PC-3 (cell line): ENCODE measurements around the gene SPACA5. TPM values are rescaled to one million over a fixed set of nuclear protein-coding genes. Genes with fewer than 3 reads are reported as not detected.

Experiments used
- ATAC-seq: fragments of 200-7000 bp; cut with Tn5 transposase; 2 replicates; pipeline ENCODE4 v1.9.1; 2020; ENCODE audit warnings: mild to moderate bottlenecking, moderate library complexity
- BruUV-seq: library from RNA; stranded (reverse); fragments of 400-500 nt; replicated peaks from 2 replicates; lab custom pipeline; 2021; lab: Mats Ljungman, UMichigan
- CTCF ChIA-PET: fragments of 300-600 bp; sonication (Branson Sonifier 250); formaldehyde crosslinking; loops from one replicate; lab custom pipeline; 2022; ENCODE audit warnings: antibody characterized with exemption; lab: Charles Lee
- POLR2A ChIA-PET: fragments of 300-600 bp; sonication (Branson Sonifier 250); formaldehyde crosslinking; loops from one replicate; lab custom pipeline; 2022; ENCODE audit warnings: antibody characterized with exemption; ENCODE audit not compliant: unreplicated experiment; lab: Charles Lee
- DNase-seq: peaks from one replicate; pipeline ENCODE4 v3.0.0-alpha.2; 2015
- H2AFZ ChIP-seq: fragments of 300-600 bp; sonication (generic); 2 replicates; pipeline ENCODE4 v1.6.0; 2016; ENCODE audit warnings: antibody characterized with exemption, low read length
- H3F3A ChIP-seq: fragments of 300-600 bp; sonication (generic); one replicate; pipeline ENCODE4 v1.6.0; 2017; ENCODE audit warnings: antibody characterized with exemption, low read length, control low read depth, mild to moderate bottlenecking; ENCODE audit not compliant: unreplicated experiment
- H3K27ac ChIP-seq: fragments of 300-600 bp; sonication (generic); 2 replicates; pipeline ENCODE4 v1.5.1; 2016; ENCODE audit warnings: mild to moderate bottlenecking, low read length
- H3K27me3 ChIP-seq: fragments of 300-600 bp; sonication (generic); 2 replicates; pipeline ENCODE4 v1.6.1; 2016; ENCODE audit warnings: low read length, mixed read lengths
- H3K36me3 ChIP-seq: fragments of 300-600 bp; sonication (generic); 2 replicates; pipeline ENCODE4 v1.6.1; 2016; ENCODE audit warnings: low read depth, mixed run types, low read length, mixed read lengths
- H3K4me1 ChIP-seq: fragments of 300-600 bp; sonication (generic); 2 replicates; pipeline ENCODE4 v1.5.1; 2016; ENCODE audit warnings: low read length; ENCODE audit not compliant: insufficient read depth
- H3K4me2 ChIP-seq: fragments of 300-600 bp; sonication (generic); 2 replicates; pipeline ENCODE4 v1.6.0; 2016; ENCODE audit warnings: low read length
- H3K4me3 ChIP-seq: fragments of 300-600 bp; sonication (generic); 2 replicates; pipeline ENCODE4 v1.5.1; 2016; ENCODE audit warnings: mild to moderate bottlenecking, low read length, mixed read lengths
- H3K79me2 ChIP-seq: fragments of 300-600 bp; sonication (generic); 2 replicates; pipeline ENCODE4 v1.6.1; 2017; ENCODE audit warnings: low read length, mixed read lengths
- H3K9ac ChIP-seq: fragments of 300-600 bp; sonication (generic); 2 replicates; pipeline ENCODE4 v1.6.0; 2016; ENCODE audit warnings: mild to moderate bottlenecking, low read length
- H3K9me2 ChIP-seq: fragments of 300-600 bp; sonication (generic); replicated peaks from 2 replicates; pipeline ENCODE4 v1.6.1; 2016; ENCODE audit warnings: mixed run types, low read length, mixed read lengths
- H3K9me3 ChIP-seq: fragments of 300-600 bp; sonication (generic); 2 replicates; pipeline ENCODE4 v1.6.1; 2016; ENCODE audit warnings: low read length, mixed read lengths
- H4K20me1 ChIP-seq: fragments of 300-600 bp; sonication (generic); 2 replicates; pipeline ENCODE4 v1.6.1; 2016; ENCODE audit warnings: low read length, mixed read lengths
- CTCF ChIP-seq: fragments of 300-600 bp; sonication (generic); conservative IDR thresholded peaks from 2 replicates; pipeline ENCODE4 v1.5.1; 2017; ENCODE audit warnings: antibody characterized with exemption, low read depth, mild to moderate bottlenecking, low read length
- EZH2 ChIP-seq: fragments of 300-600 bp; sonication (generic); IDR thresholded peaks from one replicate; pipeline ENCODE4 v1.6.1; 2017; ENCODE audit warnings: antibody characterized with exemption, mild to moderate bottlenecking, low read length; ENCODE audit not compliant: unreplicated experiment
- EZH2phosphoT487 ChIP-seq: fragments of 300-600 bp; sonication (generic); IDR thresholded peaks from 2 replicates; pipeline ENCODE4 v1.6.1; 2018; ENCODE audit warnings: mild to moderate bottlenecking, antibody characterized with exemption, low read length, borderline replicate concordance
- intact Hi-C: fragments of 100-400 bp; cut with micrococcal nuclease; formaldehyde crosslinking; loops from 2 replicates; pipeline ENCODE4 v1.9.0; 2023
- total RNA-seq: library from RNA; depleted of rRNA; stranded (reverse); fragments of >200 nt; gene quantifications from 2 replicates; pipeline ENCODE4 v1.2.3, GENCODE V29; 2014

The SPACA5 gene
- total RNA-seq, 1 experiment from 2014 or later, result not detected

GRCh38 chrX:48046846-48047245, 40.1 kb downstream of the SPACA5 start:
- H2AFZ ChIP-seq, result no peak overlapping the region
- no peak for ATAC-seq
- H3K9me3 ChIP-seq, result no peaks in the 10 kb centered on the region
- no peak overlapping the region for H3K4me3 ChIP-seq
- H3K27ac ChIP-seq, result no peak overlapping the region
- TF ChIP-seq CTCF (no peak), EZH2phosphoT487 (no peak), EZH2 (no peak)
- no peaks in the 10 kb centered on the region for H3K9me2 ChIP-seq
- DNase-seq, result no peak
- H3K36me3 ChIP-seq, result no peaks in the 10 kb centered on the region
- H3K4me1 ChIP-seq, result no peaks in the 10 kb centered on the region; the same call in 1 of the 2 replicates
- no peaks in the 10 kb centered on the region for H3F3A ChIP-seq
- BruUV-seq, result no TSS peak
- no peaks in the 10 kb centered on the region for H3K27me3 ChIP-seq
- ChIA-PET POLR2A (no interaction called here), CTCF (no interaction called here)
- intact Hi-C loops, result no loop called here
- no peaks in the 10 kb centered on the region for H3K79me2 ChIP-seq
- no peak overlapping the region for H3K4me2 ChIP-seq
- no peaks in the 10 kb centered on the region for H4K20me1 ChIP-seq
- H3K9ac ChIP-seq, result no peak overlapping the region

- no peak overlapping the region for H3K4me2 ChIP-seq
- H2AFZ ChIP-seq, result no peak overlapping the region
- H3K4me3 ChIP-seq, result no peak overlapping the region
These were observed 52.0 kb downstream of the SPACA5 start for GRCh38 chrX:48058621-48059295.

More at GRCh38 chrX:48058621-48059295, 52.0 kb downstream of the SPACA5 start:
- POLR2A ChIA-PET, result no interaction called here
- TF ChIP-seq EZH2phosphoT487 (no peak), EZH2 (no peak), CTCF (no peak)
- H3K9ac ChIP-seq, result no peak overlapping the region
- H3F3A ChIP-seq, result no peaks in the 10 kb centered on the region
- intact Hi-C loops, result no loop called here
- 0 out of 2 replicates have a peak, but pooled peaks cover 3% of the 10 kb centered on the region for H3K9me3 ChIP-seq
- DNase-seq (no peak), ATAC-seq (no peak)
- no peaks in the 10 kb centered on the region for H3K79me2 ChIP-seq
- H3K4me1 ChIP-seq, result no peaks in the 10 kb centered on the region
- no peak overlapping the region for H3K27ac ChIP-seq
- no peaks in the 10 kb centered on the region for H3K27me3 ChIP-seq
- CTCF ChIA-PET, result no interaction called here
- H3K36me3 ChIP-seq, result peaks cover 42% of the 10 kb centered on the region
- no peaks in the 10 kb centered on the region for H3K9me2 ChIP-seq
- H4K20me1 ChIP-seq, result no peaks in the 10 kb centered on the region
- BruUV-seq, result no TSS peak
